ENCODE results near the gene BBX.
A peak's percentile ranks its signal among the peaks of the same experiment; 100 is the strongest.

Gene BBX

GRCh38 chr3:107654218-107654617 is 131.5 kb downstream of the BBX start:
- no peak for DNase-seq (ENCODE audit: low spot score)
- in situ Hi-C loops (cut with MboI; ENCODE audit: low pct_unique_long_range_greater_than_20kb, low sequenced_read_pairs, unreplicated experiment) = no loop called here
- no peak for TF ChIP-seq CTCF (IDR thresholded peaks at IDR 0.05; ENCODE audit: extremely low read depth, insufficient read depth, missing control alignments)

GRCh38 chr3:107657971-107658370 is 135.2 kb downstream of the BBX start:
- no peak for TF ChIP-seq CTCF (IDR thresholded peaks at IDR 0.05; ENCODE audit: extremely low read depth, insufficient read depth, missing control alignments)
- in situ Hi-C loops (cut with MboI; ENCODE audit: low pct_unique_long_range_greater_than_20kb, low sequenced_read_pairs, unreplicated experiment) = no loop called here
- DNase-seq (ENCODE audit: low spot score) = no peak

GRCh38 chr3:107660306-107660976 is 137.7 kb downstream of the BBX start:
- no peak for DNase-seq (ENCODE audit: low spot score)
- in situ Hi-C loops (cut with MboI; ENCODE audit: low pct_unique_long_range_greater_than_20kb, low sequenced_read_pairs, unreplicated experiment) = no loop called here
- TF ChIP-seq CTCF (IDR thresholded peaks at IDR 0.05; ENCODE audit: extremely low read depth, insufficient read depth, missing control alignments) = peak; percentile 46

GRCh38 chr3:107661447-107662123 is 138.8 kb downstream of the BBX start:
- no peak for TF ChIP-seq CTCF (IDR thresholded peaks at IDR 0.05; ENCODE audit: extremely low read depth, insufficient read depth, missing control alignments)
- in situ Hi-C loops (cut with MboI; ENCODE audit: low pct_unique_long_range_greater_than_20kb, low sequenced_read_pairs, unreplicated experiment) = no loop called here
- DNase-seq (ENCODE audit: low spot score) = no peak

DNA sequence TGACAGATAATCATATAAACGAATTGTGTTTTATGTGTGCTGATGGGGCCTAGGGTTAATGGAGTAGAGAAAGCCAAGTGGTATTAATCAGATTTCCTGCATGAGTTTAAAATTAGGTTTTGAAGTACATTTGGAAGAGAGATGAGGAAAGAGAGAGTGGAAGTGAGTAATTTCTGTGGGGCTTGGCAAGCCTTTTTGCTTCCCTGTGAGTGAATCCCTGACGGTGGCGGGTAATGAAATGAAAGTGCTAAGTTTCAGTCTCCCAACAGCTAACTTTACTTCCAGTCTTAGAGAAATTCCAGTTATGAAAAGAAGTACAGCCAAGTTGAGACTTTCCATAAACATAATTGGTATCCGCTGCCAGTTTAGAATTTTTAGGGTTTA is 139.4 kb downstream of the BBX start:
- in situ Hi-C loops (cut with MboI; ENCODE audit: low pct_unique_long_range_greater_than_20kb, low sequenced_read_pairs, unreplicated experiment) = no loop called here
- no peak for DNase-seq (ENCODE audit: low spot score)
- no peak for TF ChIP-seq CTCF (IDR thresholded peaks at IDR 0.05; ENCODE audit: extremely low read depth, insufficient read depth, missing control alignments)

DNA sequence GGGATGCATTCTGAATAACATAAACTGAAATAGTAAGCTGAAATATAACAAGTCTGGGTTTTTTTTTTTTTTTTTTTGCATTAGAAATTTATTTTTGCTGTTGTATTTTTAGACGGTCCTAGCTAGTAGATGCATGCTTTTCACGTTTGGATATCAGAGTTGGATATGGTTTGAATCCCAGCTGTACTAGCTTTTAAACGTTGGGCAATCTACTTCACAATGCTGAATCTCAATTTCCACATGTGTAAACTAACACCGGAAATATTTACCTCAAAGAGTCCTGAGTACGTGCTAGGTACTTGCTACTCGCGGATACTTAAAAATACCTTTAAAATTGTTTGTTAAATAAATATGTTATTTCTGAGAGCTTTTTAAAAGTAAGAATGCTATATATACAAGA is 139.8 kb downstream of the BBX start:
- DNase-seq (ENCODE audit: low spot score) = no peak
- TF ChIP-seq CTCF (IDR thresholded peaks at IDR 0.05; ENCODE audit: extremely low read depth, insufficient read depth, missing control alignments) = no peak
- in situ Hi-C loops (cut with MboI; ENCODE audit: low pct_unique_long_range_greater_than_20kb, low sequenced_read_pairs, unreplicated experiment) = no loop called here
